HFFc6 (cell line): ENCODE data around the gene VSNL1. TPM values are rescaled to one million over a fixed set of nuclear protein-coding genes. Genes with fewer than 3 reads are reported as not detected.

ENCODE experiments used
- DNase-seq: peaks from one replicate; pipeline ENCODE4 v3.0.0-alpha.2; 2018
- H3K27ac Mint-ChIP-seq: 2 replicates; pipeline ENCODE4 v1.8.0; 2020; ENCODE audit warnings: mild to moderate bottlenecking, mixed read lengths
- H3K27me3 Mint-ChIP-seq: 2 replicates; pipeline ENCODE4 v1.8.0; 2021; ENCODE audit warnings: mild to moderate bottlenecking, moderate library complexity, mixed read lengths; ENCODE audit not compliant: insufficient read depth
- H3K36me3 Mint-ChIP-seq: 2 replicates; pipeline ENCODE4 v1.8.0; 2021; ENCODE audit warnings: low read depth, mixed read lengths
- H3K4me1 Mint-ChIP-seq: 2 replicates; pipeline ENCODE4 v1.8.0; 2020; ENCODE audit warnings: low read depth, mixed read lengths
- H3K4me3 Mint-ChIP-seq: 2 replicates; pipeline ENCODE4 v1.8.0; 2020; ENCODE audit warnings: mild to moderate bottlenecking, moderate library complexity, mixed read lengths
- H3K9me3 Mint-ChIP-seq: 2 replicates; pipeline ENCODE4 v1.8.0; 2020; ENCODE audit warnings: mild to moderate bottlenecking, mixed read lengths
- total RNA-seq, 6 experiments: library from RNA; stranded (reverse); fragmentation: NEBNext Ultra II Directional; extraction: Animal tissue kit (Norgen Biotek cat#: 25700); gene quantifications; 2 replicates in 1 of 6; 3 replicates in 5 of 6; pipeline ENCODE4 v1.2.3, GENCODE V29; 2021
- TF ChIP-seq, protein P1 (sequence below): fragments of 200-600 bp; sonication (generic); IDR thresholded peaks from 2 replicates; pipeline ENCODE4 v1.5.0; 2021; ENCODE audit warnings: antibody characterized with exemption, mild to moderate bottlenecking

The VSNL1 gene
- total RNA-seq, 6 experiments from 2014 or later = not detected

DNA sequence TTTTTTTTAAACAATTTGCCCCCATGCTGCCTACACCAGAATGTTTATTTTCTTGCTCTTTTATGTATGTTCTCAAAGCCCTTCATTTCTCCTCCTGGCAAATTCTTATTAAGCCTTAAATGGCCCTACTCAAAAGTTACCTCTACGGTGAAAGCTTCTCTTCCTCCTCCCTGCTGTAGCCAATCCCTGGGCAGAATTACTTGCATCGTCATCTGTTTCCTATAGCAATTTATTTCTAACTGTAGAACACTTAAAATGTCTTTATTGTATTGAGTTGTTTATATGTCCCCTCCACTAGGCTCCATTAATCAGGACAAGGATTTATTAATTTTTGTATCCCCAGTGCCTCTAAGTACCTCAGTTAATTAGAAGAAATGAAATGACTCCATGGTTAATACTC is 19.7 kb upstream of the VSNL1 start:
- Mint-ChIP-seq H3K4me1 (0 out of 2 replicates have a peak, but pooled peaks cover 5% of the 10 kb centered on the region), H3K9me3 (no peaks in the 10 kb centered on the region), H3K27me3 (no peaks in the 10 kb centered on the region; the same call in 1 of the 2 replicates), H3K27ac (no peak overlapping the region), H3K36me3 (no peaks in the 10 kb centered on the region), H3K4me3 (no peak overlapping the region)
- TF ChIP-seq, protein P1, sequence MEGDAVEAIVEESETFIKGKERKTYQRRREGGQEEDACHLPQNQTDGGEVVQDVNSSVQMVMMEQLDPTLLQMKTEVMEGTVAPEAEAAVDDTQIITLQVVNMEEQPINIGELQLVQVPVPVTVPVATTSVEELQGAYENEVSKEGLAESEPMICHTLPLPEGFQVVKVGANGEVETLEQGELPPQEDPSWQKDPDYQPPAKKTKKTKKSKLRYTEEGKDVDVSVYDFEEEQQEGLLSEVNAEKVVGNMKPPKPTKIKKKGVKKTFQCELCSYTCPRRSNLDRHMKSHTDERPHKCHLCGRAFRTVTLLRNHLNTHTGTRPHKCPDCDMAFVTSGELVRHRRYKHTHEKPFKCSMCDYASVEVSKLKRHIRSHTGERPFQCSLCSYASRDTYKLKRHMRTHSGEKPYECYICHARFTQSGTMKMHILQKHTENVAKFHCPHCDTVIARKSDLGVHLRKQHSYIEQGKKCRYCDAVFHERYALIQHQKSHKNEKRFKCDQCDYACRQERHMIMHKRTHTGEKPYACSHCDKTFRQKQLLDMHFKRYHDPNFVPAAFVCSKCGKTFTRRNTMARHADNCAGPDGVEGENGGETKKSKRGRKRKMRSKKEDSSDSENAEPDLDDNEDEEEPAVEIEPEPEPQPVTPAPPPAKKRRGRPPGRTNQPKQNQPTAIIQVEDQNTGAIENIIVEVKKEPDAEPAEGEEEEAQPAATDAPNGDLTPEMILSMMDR = no peak
- DNase-seq = no peak

DNA sequence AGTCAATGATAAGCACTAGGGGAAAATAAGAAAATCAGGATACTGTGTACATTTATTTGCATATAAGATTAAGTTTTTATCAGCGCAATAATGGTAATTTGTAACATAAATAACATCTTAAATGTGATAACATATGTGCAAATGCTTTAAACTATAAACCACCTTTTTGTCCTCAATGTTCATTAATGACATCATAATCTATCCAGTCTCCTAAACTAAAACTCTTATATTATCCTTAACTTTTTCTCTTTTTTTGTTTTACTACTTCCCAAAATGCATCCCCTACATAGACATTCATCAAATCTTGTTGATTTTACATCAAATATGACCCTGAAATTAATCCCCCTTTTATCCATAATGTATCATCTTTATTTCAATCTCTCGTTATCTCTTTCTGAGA is 18.9 kb upstream of the VSNL1 start:
- DNase-seq = no peak
- Mint-ChIP-seq H3K36me3 (no peaks in the 10 kb centered on the region), H3K4me3 (no peak overlapping the region), H3K27me3 (no peaks in the 10 kb centered on the region; the same call in 1 of the 2 replicates), H3K4me1 (0 out of 2 replicates have a peak, but pooled peaks cover 5% of the 10 kb centered on the region), H3K27ac (no peak overlapping the region), H3K9me3 (no peaks in the 10 kb centered on the region)
- TF ChIP-seq, protein P1 = no peak

DNA sequence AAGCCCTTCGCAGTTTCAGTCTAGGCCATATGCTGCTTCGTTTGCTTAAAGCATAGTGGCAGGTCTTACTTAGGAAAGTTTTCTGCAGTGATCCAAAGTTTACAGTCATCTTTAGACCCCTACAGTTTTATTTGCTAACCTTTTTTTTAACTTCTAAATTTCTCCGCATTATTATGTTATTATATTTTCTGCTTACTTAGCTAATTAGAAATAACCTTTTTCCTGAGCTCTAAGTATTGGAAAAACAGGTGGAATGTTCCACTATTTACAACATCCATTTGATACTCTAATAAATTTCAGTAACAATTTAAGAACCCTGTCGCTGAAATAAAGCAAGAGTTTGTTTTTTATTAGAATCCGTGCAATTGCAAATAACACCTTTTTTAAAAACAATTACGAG is 18.2 kb upstream of the VSNL1 start:
- no peaks in the 10 kb centered on the region for H3K36me3 Mint-ChIP-seq
- TF ChIP-seq, protein P1 = no peak
- H3K4me1 Mint-ChIP-seq = 0 out of 2 replicates have a peak, but pooled peaks cover 5% of the 10 kb centered on the region
- no peak overlapping the region for H3K4me3 Mint-ChIP-seq
- no peaks in the 10 kb centered on the region for H3K9me3 Mint-ChIP-seq
- no peak for DNase-seq
- no peak overlapping the region for H3K27ac Mint-ChIP-seq
- H3K27me3 Mint-ChIP-seq = no peaks in the 10 kb centered on the region; the same call in 1 of the 2 replicates

DNA sequence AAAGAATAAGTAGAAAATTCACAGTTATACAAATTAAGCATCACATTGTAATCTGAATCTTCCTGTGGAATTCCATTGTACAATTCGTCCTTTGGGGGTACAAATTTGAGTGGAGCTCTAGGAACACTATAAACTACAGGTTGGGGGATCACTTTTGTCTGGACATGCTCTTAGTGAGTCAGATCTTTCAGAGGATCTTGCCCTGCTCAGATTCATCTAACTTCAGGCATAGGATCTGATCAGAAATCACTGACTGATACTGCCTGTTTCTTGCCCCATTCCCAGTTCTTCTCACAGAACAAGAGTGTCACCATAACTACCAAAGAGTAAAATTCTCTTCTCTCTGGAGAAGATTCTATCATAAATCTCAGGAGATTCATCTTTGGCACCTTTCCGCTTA is 10.7 kb upstream of the VSNL1 start:
- DNase-seq = no peak
- no peak overlapping the region for H3K27ac Mint-ChIP-seq
- H3K27me3 Mint-ChIP-seq = no peaks in the 10 kb centered on the region
- H3K9me3 Mint-ChIP-seq = no peaks in the 10 kb centered on the region
- H3K4me1 Mint-ChIP-seq = no peaks in the 10 kb centered on the region
- H3K36me3 Mint-ChIP-seq = no peaks in the 10 kb centered on the region
- TF ChIP-seq, protein P1 = no peak
- no peak overlapping the region for H3K4me3 Mint-ChIP-seq

DNA sequence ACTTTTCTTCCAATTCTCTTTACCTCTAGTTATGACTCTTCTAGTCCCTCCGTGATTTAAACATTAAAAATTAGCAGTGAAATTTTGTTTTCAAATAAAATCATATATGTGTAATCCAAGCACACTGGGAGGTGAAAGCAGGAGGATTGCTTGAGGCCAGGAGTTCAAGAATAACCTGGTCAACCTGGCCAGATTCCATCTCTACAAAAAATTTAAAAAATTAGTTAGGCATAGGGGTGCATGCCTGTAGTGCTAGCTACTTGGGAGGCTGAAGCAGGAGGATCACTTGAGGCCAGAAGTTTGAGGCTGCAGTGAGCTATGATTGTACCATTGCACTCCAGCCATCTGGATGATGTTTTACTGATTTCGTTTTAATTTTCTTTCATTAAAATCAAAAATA is 7.0 kb upstream of the VSNL1 start:
- H3K27ac Mint-ChIP-seq = no peak overlapping the region
- H3K4me1 Mint-ChIP-seq = no peaks in the 10 kb centered on the region

More for the DNA sequence above, 7.0 kb upstream of the VSNL1 start:
- H3K27me3 Mint-ChIP-seq = no peaks in the 10 kb centered on the region; the same call in 1 of the 2 replicates
- H3K36me3 Mint-ChIP-seq = no peaks in the 10 kb centered on the region
- no peak for DNase-seq
- TF ChIP-seq, protein P1 = no peak
- no peak overlapping the region for H3K4me3 Mint-ChIP-seq
- H3K9me3 Mint-ChIP-seq = no peaks in the 10 kb centered on the region
